Fibroblast of peridontal ligament (primary cell): ENCODE data around the gene XPNPEP2.
A peak's percentile ranks its signal among the peaks of the same experiment; 100 is the strongest.

ENCODE experiments used
- DNase-seq: peaks from one replicate; pipeline ENCODE4 v3.0.0-alpha.2; 2010; ENCODE audit errors: extremely low read depth

Gene XPNPEP2

DNA sequence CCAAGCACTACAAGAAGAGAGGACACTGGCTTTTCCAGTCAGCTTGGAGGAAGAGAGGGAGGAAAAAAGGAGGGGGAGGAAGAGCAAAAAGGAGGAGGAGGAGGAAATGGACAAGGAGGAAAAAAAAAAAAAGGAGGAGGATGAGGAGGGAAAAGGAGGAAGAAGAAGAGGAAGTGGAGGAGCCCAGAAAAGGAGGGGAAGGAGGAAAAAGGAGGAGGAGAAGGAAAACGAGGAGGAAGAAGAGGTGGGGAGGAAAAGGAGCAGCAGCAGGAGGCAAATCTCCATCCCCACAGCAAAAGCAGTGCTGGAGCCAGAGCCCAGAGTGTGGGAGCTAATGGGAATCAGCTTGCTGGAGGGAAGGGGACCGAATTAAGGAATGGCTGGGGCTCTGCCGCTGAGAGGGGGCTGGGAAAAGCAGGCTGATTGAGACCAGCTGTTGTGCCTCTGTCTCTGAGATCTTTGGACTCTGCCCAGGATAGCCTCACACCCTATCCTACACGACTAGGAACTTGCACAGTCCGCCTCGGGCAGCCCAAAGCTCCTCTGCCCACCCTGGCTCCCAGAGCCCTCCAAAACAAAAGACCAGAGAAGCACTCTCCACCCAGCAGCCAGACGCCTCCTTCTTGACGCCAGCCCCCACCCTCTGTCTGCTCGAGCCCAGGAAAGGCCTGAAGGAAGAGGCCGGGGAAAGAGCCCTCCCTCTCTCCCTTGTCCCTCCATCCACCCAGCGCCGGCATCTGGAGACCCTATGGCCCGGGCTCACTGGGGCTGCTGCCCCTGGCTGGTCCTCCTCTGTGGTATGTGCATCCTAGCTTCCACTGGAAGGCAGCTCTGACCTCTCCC is at the start of gene XPNPEP2:
Gene XPNPEP2, plus strand, starts transcription at position 514 of the 843 bp plus-strand sequence. Its CDS starts 235 bp downstream, at position 749.
- peak; percentile 84 for DNase-seq

GRCh38 chrX:129689796-129690195 is 49.0 kb upstream of the XPNPEP2 start:
- DNase-seq = no peak

- DNase-seq = peak; percentile 33
These were observed 48.3 kb upstream of the XPNPEP2 start for GRCh38 chrX:129690435-129690834.

DNA sequence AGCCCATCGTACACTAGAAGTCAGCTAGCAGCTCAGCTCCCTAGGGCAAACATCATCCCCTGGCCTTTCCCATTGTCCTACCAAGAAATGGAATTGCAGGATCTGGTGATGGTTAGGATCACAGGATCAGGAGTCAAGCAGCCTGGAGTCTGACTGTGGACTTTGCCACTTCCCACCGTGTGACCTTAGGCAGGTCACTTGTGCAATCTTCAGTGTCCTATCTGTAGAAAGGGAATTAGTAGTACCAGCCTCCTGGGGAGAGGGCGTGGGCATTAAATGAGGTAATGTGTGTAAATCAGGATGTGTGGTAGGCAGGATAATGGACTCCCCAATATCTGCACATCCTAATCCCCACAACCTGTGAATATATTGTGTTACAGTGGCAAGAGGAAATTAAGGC is 45.4 kb upstream of the XPNPEP2 start:
- no peak for DNase-seq

- DNase-seq = no peak
These were observed 44.0 kb upstream of the XPNPEP2 start for GRCh38 chrX:129694805-129695204.

DNA sequence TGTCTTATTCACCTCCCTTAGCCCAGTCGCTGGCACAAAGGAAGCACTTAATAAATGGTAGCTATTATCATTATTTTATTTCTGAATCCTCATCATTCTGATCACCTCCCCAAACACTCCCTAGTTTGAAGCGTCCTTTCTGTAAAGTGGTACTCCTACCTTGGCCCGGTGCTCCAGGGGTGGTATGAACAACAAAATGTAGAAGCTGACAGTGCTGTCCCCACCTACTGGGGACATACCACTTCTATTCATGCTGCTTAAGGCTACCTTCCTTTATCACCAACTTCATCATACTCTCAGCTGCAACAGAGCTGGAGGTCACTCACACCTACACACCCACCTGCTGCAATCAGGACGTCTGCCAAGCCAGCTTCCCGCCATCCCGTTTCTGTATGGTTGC is 43.2 kb upstream of the XPNPEP2 start:
- DNase-seq = no peak

GRCh38 chrX:129695937-129696336 is 42.8 kb upstream of the XPNPEP2 start:
- no peak for DNase-seq

DNA sequence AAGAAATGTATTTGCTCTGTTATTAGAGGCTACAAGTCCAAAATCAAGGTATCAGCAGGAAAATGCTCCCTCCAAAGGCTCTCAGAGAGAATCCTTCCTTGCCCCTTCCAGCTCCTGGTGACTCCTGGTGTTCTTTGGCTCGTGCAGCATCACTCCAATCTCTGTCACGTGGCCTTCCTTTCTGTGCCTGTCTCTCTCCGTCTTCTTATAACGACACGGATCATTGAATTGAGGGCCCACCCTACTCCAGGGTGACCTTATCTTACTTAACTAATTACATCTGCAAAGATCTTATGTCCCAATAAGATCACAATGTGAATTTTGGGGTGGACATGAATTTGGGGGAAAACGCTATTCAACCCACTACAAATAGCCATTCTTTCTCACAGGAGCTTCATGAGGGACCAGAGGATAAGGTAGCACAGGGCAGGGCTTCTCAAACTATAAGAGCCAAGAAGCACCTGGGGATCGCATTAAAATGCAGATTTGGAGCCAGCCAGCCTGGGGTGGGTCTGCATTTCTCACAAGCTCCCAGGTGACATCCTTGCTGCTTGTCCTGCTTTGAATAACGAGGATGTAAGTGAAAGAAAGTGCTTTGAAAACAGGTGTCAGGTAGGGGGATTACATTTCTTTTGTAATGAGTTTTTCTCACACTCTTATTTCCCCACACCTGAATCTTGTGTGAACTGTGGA is 42.2 kb upstream of the XPNPEP2 start:
- DNase-seq = no peak

DNA sequence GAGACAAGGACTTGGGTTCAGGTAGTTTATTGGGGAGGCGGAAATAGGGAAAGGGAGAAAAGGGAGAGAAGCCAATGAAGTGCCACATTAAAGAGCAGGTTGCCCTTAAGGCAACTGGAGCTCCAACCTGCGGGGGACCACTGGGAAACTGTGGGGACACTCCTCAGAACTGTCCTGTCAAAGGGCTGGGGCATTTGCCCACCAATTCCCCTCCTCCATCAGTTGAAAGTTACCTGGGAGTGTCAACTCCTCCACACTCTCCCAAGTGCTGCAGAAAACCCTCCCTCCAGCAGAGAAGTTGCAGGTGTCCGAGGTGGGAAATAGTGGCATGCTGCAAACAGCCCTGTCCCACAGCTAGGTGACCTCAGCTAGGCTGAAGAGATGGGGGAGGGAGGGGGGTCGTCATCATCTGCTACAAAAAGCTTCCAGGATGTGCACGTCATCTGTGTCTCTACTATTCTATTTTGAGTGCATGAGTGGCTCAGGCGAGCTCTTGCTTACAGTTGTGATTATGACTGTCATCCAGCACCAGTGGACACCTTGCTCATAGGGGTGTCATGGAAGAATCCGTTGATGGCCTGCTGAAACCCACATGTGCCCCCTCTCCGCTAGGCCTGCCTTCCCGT is 41.5 kb upstream of the XPNPEP2 start:
- no peak for DNase-seq

- DNase-seq = no peak
These were observed 40.6 kb upstream of the XPNPEP2 start for GRCh38 chrX:129698150-129698549.

DNA sequence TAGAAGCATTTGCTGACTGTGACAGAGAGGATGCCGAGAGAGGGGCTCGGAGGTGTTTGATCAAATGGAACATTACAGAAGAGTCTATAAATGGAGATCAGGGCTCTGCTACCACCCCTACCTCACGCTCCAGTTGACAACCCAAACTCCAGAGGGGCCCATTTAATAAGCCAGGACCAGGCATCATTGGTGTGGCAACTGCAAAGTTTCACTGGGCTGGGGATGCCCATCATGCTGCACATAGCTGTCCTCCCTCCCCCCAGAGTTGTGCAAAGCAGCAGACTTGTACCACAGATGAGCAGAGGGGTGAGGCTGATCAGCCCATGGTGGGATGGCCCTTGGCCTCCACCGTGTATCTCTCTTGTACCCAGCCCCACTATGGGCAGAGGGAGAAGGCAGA is 38.2 kb upstream of the XPNPEP2 start:
- DNase-seq = no peak

DNA sequence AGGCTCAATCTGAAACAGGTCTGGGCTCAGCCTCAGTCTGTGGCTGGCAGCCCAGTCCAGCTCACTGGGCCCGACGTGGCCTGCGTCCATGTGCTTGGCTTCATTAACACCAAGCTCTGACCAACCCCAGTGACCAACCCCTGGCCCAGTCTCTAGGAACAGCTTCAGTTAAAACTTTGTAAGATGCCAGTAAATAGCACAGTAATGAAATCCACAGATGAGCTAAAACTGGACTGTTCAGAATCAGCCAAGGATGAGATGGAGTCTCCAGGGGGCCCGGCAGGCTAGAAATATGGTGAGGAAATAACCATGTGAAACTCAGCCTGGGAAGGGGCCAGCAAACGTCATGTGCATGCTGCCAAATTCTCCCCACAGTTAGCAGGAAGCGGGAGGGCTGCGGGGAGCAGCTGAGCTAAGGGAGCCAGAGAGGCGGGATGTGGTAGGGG is 37.1 kb upstream of the XPNPEP2 start:
- peak; percentile 95 for DNase-seq

GRCh38 chrX:129704491-129704890 is 34.3 kb upstream of the XPNPEP2 start:
- no peak for DNase-seq

GRCh38 chrX:129705377-129705925 is 33.3 kb upstream of the XPNPEP2 start:
- DNase-seq = no peak

GRCh38 chrX:129705988-129706387 is 32.8 kb upstream of the XPNPEP2 start:
- DNase-seq = no peak

GRCh38 chrX:129706400-129707072 is 32.2 kb upstream of the XPNPEP2 start:
- DNase-seq = peak; percentile 17

GRCh38 chrX:129714581-129714980 is 24.2 kb upstream of the XPNPEP2 start:
- no peak for DNase-seq

GRCh38 chrX:129716507-129716906 is 22.3 kb upstream of the XPNPEP2 start:
- no peak for DNase-seq

- DNase-seq = peak; percentile 87
These were observed 20.9 kb upstream of the XPNPEP2 start for GRCh38 chrX:129717892-129718291.

DNA sequence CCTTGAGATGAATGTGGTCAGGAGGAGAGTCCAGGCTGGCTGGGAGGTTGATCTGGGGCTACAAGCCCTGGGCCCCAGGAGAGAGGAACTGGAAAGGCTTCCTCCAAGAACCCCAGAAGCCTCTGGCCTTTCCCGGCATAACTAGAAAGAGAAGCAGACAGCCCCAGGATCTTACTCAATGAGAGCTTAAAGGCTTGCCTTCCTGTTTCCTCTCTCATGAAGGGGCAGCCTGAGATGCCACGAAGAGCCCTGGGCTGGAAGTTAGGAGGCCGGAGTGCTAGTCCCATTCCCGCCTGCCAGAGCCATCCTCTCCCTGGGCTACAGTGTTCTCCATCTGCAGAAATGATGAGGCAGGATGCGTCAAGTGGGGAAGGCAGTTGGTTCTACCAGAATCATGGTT is 20.1 kb upstream of the XPNPEP2 start:
- no peak for DNase-seq

DNA sequence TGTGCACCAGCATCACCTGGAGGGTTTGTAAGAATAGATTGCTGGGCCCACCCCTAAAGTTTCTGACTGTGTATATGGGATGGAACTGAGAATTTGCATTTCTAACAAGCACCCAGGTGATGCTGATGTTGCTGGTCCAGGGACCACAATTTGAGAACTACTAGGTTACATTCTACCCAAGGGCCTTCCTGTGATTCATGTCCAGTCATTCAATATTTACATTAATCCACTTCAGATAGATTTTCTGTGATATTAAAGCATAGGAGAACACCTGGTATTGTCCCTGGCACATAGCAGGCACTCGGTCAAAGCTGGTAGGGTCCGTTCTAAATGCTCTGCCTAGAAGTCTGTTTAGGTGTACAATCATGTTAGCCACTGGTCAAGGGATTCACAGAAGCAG is 19.5 kb upstream of the XPNPEP2 start:
- DNase-seq = no peak
